Measurements from ENCODE around the gene SARM1. TPM values are rescaled to one million over a fixed set of nuclear protein-coding genes. Genes with fewer than 3 reads are reported as not detected.
"Not testable (repeated sequence)": the region's sequence is repeated elsewhere in the genome, so short reads cannot be mapped to it uniquely, and the experiment has no call there.

The SARM1 gene
- total RNA-seq, 1 donor from 2014 or later, result 14.1 TPM

- Histone ChIP-seq H3K4me1 (peaks cover 54% of the 10 kb centered on the region), H3K36me3 (peaks cover 39% of the 10 kb centered on the region), H3K27me3 (ENCODE audit: low read depth) (no peaks in the 10 kb centered on the region), H3K9me3 (no peaks in the 10 kb centered on the region), H3K27ac (peak overlapping the region; percentile 99), H3K4me3 (peak overlapping the region; percentile 2)
- TF ChIP-seq CTCF (IDR thresholded peaks at IDR 0.05), result no peak
- intact Hi-C loops (cut with DNase I), result no loop called here
- DNase-seq, result no peak
- no peak for ATAC-seq
These were observed 33.3 kb upstream of the SARM1 start for GRCh38 chr17:28338056-28338768.

DNA sequence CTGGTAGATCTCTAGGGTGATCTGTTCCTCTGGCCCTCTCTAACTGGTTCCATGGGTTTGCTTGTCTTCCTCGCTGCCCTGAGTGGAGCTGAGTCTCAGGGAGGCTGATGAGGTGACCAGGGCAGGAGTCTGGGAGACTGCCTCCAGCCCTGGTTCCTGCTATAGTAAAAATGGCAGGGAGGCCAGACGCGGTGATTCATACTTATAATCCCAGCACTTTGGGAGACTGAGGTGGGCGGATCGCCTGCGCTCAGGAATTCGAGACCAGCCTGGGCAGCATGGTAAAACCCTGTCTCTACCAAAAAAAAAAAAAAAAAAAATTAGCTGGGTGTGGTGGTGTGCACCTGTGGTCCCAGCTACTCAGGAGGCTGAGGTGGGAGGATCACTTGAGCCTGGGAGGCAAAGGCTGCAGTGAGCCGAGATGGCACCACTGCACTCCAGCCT is 32.7 kb upstream of the SARM1 start:
- ATAC-seq; intact Hi-C loops (cut with DNase I); DNase-seq; H3K9me3 ChIP-seq; H3K4me3 ChIP-seq; H3K27me3 ChIP-seq (ENCODE audit: low read depth): not testable (repeated sequence)
- H3K27ac ChIP-seq, result peak overlapping the region; percentile 51
- peaks cover 45% of the 10 kb centered on the region for H3K36me3 ChIP-seq
- H3K4me1 ChIP-seq, result peaks cover 49% of the 10 kb centered on the region

DNA sequence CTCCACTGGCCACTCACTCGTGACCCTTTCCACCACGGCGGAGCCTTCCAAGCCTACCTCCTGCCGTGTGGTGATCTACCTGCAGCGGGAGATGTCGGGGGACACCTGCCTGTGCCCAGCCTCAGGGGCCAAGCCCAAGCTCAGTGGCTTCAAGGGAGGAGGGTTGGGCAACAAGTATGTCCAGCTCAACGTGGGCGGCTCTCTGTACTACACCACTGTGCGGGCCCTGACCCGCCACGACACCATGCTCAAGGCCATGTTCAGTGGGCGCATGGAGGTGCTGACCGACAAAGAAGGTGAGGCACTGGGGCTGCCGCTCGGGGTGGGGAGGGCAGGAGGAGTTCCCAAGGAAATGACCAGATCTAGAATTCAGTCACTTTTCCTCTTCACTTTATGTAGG is 32.1 kb upstream of the SARM1 start:
- Histone ChIP-seq H3K27ac (no peak overlapping the region), H3K4me1 (peaks cover 42% of the 10 kb centered on the region), H3K9me3 (no peaks in the 10 kb centered on the region), H3K27me3 (ENCODE audit: low read depth) (no peaks in the 10 kb centered on the region), H3K4me3 (no peak overlapping the region), H3K36me3 (peaks cover 52% of the 10 kb centered on the region)
- DNase-seq, result no peak
- no peak for TF ChIP-seq CTCF (IDR thresholded peaks at IDR 0.05)
- intact Hi-C loops (cut with DNase I), result no loop called here
- no peak for ATAC-seq

GRCh38 chr17:28340374-28340773 is 31.1 kb upstream of the SARM1 start:
- Histone ChIP-seq H3K4me3 (no peak overlapping the region), H3K27me3 (ENCODE audit: low read depth) (no peaks in the 10 kb centered on the region), H3K4me1 (peaks cover 39% of the 10 kb centered on the region), H3K27ac (no peak overlapping the region), H3K36me3 (peaks cover 61% of the 10 kb centered on the region), H3K9me3 (no peaks in the 10 kb centered on the region)
- intact Hi-C loops (cut with DNase I), result no loop called here
- DNase-seq, result no peak
- TF ChIP-seq CTCF (IDR thresholded peaks at IDR 0.05), result no peak
- ATAC-seq, result no peak

DNA sequence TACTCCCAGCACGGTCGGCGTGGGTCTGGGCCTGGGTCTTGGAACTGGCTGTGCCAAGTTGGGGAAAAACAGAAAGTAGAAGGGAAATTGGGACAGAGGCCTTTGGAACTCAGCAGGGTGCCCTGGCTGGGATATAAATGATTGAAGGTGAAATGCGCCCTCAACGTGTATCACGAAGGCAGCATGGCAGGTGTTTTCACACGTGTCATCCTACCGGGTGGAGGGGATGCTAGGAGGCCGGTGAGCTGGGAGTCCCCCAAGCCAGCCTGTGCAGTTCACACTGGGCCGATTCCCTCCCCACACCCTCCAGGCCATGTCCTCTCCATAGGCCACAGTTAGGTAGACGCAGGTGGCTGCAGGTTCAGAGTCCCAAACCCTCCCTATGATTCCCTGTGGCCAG is 30.0 kb upstream of the SARM1 start:
- Histone ChIP-seq H3K36me3 (peaks cover 73% of the 10 kb centered on the region), H3K9me3 (no peaks in the 10 kb centered on the region), H3K27ac (no peak overlapping the region), H3K4me1 (peaks cover 45% of the 10 kb centered on the region), H3K27me3 (ENCODE audit: low read depth) (no peaks in the 10 kb centered on the region), H3K4me3 (no peak overlapping the region)
- intact Hi-C loops (cut with DNase I), result no loop called here
- ATAC-seq, result no peak
- DNase-seq, result no peak
- TF ChIP-seq CTCF (IDR thresholded peaks at IDR 0.05), result no peak

DNA sequence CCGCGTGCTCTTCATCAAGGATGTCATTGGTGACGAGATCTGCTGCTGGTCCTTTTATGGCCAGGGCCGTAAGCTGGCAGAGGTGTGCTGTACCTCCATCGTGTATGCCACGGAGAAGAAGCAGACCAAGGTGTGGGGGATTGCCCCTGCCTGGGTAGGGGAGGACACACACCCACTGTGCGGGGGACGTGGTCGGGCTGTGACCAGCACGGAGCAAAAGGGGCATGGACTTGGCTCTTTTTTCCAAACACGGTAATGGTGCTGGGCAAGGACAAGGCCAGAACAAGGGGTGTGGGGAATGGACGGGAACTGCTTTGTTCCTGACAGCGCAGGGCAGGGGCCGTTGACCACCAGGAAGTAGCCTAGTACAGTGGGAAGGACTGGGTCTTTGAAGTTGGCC is 29.2 kb upstream of the SARM1 start:
- H3K4me1 ChIP-seq, result peaks cover 45% of the 10 kb centered on the region
- ATAC-seq, result no peak
- intact Hi-C loops (cut with DNase I), result no loop called here

More for the DNA sequence above, 29.2 kb upstream of the SARM1 start:
- H3K27ac ChIP-seq, result no peak overlapping the region
- H3K36me3 ChIP-seq, result peaks cover 80% of the 10 kb centered on the region
- H3K27me3 ChIP-seq (ENCODE audit: low read depth), result no peaks in the 10 kb centered on the region
- no peaks in the 10 kb centered on the region for H3K9me3 ChIP-seq
- H3K4me3 ChIP-seq, result no peak overlapping the region
- no peak for DNase-seq
- no peak for TF ChIP-seq CTCF (IDR thresholded peaks at IDR 0.05)

Data from lower lobe of right lung (tissue), 2 donors.